ENCODE data around the gene SLC2A4RG. TPM values are rescaled to one million over a fixed set of nuclear protein-coding genes. Genes with fewer than 3 reads are reported as not detected.

SLC2A4RG gene
- total and polyA plus RNA-seq, 2 of the 13 experiments (the other 11 are each of a cell fraction or from before 2014, with no cell fraction given), result 91.4 to 95.9 TPM

GRCh38 chr20:63737695-63737944 is 2.0 kb upstream of the SLC2A4RG start (continued):
- no peak for TF ChIP-seq FOXP4 (CRISPR knock-in tag; IDR thresholded peaks at IDR 0.05)
- TF ChIP-seq ZNF281 (CRISPR knock-in tag; IDR thresholded peaks at IDR 0.05; ENCODE audit: borderline replicate concordance), result no peak
- TF ChIP-seq U2AF2 (IDR thresholded peaks at IDR 0.05; ENCODE audit: low read depth, low read length), result no peak
- TF ChIP-seq ELF3 (CRISPR knock-in tag; IDR thresholded peaks at IDR 0.05), result no peak
- no peak for TF ChIP-seq ZNF598 (CRISPR knock-in tag; IDR thresholded peaks at IDR 0.05; ENCODE audit: borderline replicate concordance)
- 0 out of 2 replicates have a peak, but pooled peaks have one; percentile 17 for TF ChIP-seq HOXD1 (CRISPR knock-in tag; IDR thresholded peaks at IDR 0.05)
- TF ChIP-seq ADNP (CRISPR knock-in tag; IDR thresholded peaks at IDR 0.05), result no peak
- no peak for TF ChIP-seq ATM (IDR thresholded peaks at IDR 0.05; ENCODE audit: borderline replicate concordance)
- no peak for TF ChIP-seq RAD21 (CRISPR knock-in tag; IDR thresholded peaks at IDR 0.05)
- TF ChIP-seq KAT8 (CRISPR knock-in tag; IDR thresholded peaks at IDR 0.05), result no peak; the same call in 1 of the 2 replicates
- no peak for TF ChIP-seq ZNF235 (CRISPR knock-in tag; IDR thresholded peaks at IDR 0.05; ENCODE audit: borderline replicate concordance)
- no peak for TF ChIP-seq ATF7 (IDR thresholded peaks at IDR 0.05)
- TF ChIP-seq ATF7 (CRISPR knock-in tag; IDR thresholded peaks at IDR 0.05), result no peak
- TF ChIP-seq RAD51 (IDR thresholded peaks at IDR 0.05; ENCODE audit: borderline replicate concordance), result no peak
- 0 out of 2 replicates have a peak, but pooled peaks have one; percentile 25 for TF ChIP-seq ZNF788 (CRISPR knock-in tag; IDR thresholded peaks at IDR 0.05; ENCODE audit: borderline replicate concordance)
- TF ChIP-seq ZBTB7B (CRISPR knock-in tag; IDR thresholded peaks at IDR 0.05), result no peak
- no peak for TF ChIP-seq TAF15 (IDR thresholded peaks at IDR 0.05; ENCODE audit: low read depth, low read length, poor library complexity, severe bottlenecking)
- TF ChIP-seq PRDM4 (CRISPR knock-in tag; IDR thresholded peaks at IDR 0.05; ENCODE audit: borderline replicate concordance), result no peak
- peak; percentile 96 for TF ChIP-seq PHF5A (CRISPR knock-in tag; IDR thresholded peaks at IDR 0.05; ENCODE audit: low read depth, unreplicated experiment)
- no peak for TF ChIP-seq SMC3 (IDR thresholded peaks at IDR 0.05; ENCODE audit: low read length)
- 0 out of 2 replicates have a peak, but pooled peaks have one; percentile 7 for TF ChIP-seq SP4 (CRISPR knock-in tag; IDR thresholded peaks at IDR 0.05)
- no peak for TF ChIP-seq MZF1 (CRISPR knock-in tag; IDR thresholded peaks at IDR 0.05; ENCODE audit: borderline replicate concordance)
- no peak for TF ChIP-seq ZNF570 (CRISPR knock-in tag; IDR thresholded peaks at IDR 0.05; ENCODE audit: borderline replicate concordance)
- no peak for TF ChIP-seq YEATS4 (CRISPR knock-in tag; IDR thresholded peaks at IDR 0.05; ENCODE audit: borderline replicate concordance)
- TF ChIP-seq ZNF367 (CRISPR knock-in tag; IDR thresholded peaks at IDR 0.05; ENCODE audit: borderline replicate concordance), result no peak

Data from HepG2 (cell line).